ENCODE data around the gene RAB24. TPM values are rescaled to one million over a fixed set of nuclear protein-coding genes. Genes with fewer than 3 reads are reported as not detected.

Gene RAB24
- total RNA-seq, 1 donor from 2014 or later: 31.7 TPM

- H3K4me3 ChIP-seq (ENCODE audit: insufficient read depth, low read depth, low read length): no peak overlapping the region
- no peaks in the 10 kb centered on the region for H3K27me3 ChIP-seq (ENCODE audit: insufficient read depth, low read length)
- no peak overlapping the region for H2AFZ ChIP-seq (ENCODE audit: low read depth, low read length)
- Mint-ChIP-seq H3K27ac (ENCODE audit: unreplicated experiment) (no peak overlapping the region), H3K4me1 (ENCODE audit: low read depth, unreplicated experiment) (peaks cover 14% of the 10 kb centered on the region), H3K27me3 (ENCODE audit: low read depth, unreplicated experiment) (no peaks in the 10 kb centered on the region), H3K36me3 (ENCODE audit: low read depth, unreplicated experiment) (peaks cover 19% of the 10 kb centered on the region), H3K9me3 (ENCODE audit: unreplicated experiment) (no peaks in the 10 kb centered on the region), H3K4me3 (ENCODE audit: unreplicated experiment) (no peak overlapping the region)
- no peak overlapping the region for H3K9ac ChIP-seq (ENCODE audit: low read length)
- no peak for FAIRE-seq
- peaks cover 7% of the 10 kb centered on the region for H3K79me2 ChIP-seq (ENCODE audit: insufficient read depth, low read length)
- peaks cover 21% of the 10 kb centered on the region for H3K4me1 ChIP-seq (ENCODE audit: insufficient read depth, low read length)
- H3K4me2 ChIP-seq (ENCODE audit: low read length): no peak overlapping the region
- H3K36me3 ChIP-seq (ENCODE audit: insufficient read depth, low read length): peaks cover 11% of the 10 kb centered on the region
- peaks cover 47% of the 10 kb centered on the region for H4K20me1 ChIP-seq (ENCODE audit: insufficient read depth, low read length)
- no peak for DNase-seq (ENCODE audit: low read depth)
- no peaks in the 10 kb centered on the region for H3K9me3 ChIP-seq (ENCODE audit: insufficient read depth, low read depth, low read length)
- no peak overlapping the region for H3K27ac ChIP-seq (ENCODE audit: low read depth, low read length)
- no peak for TF ChIP-seq EZH2 (IDR thresholded peaks at IDR 0.05; ENCODE audit: insufficient read depth, low read length)
- TF ChIP-seq, protein P1, sequence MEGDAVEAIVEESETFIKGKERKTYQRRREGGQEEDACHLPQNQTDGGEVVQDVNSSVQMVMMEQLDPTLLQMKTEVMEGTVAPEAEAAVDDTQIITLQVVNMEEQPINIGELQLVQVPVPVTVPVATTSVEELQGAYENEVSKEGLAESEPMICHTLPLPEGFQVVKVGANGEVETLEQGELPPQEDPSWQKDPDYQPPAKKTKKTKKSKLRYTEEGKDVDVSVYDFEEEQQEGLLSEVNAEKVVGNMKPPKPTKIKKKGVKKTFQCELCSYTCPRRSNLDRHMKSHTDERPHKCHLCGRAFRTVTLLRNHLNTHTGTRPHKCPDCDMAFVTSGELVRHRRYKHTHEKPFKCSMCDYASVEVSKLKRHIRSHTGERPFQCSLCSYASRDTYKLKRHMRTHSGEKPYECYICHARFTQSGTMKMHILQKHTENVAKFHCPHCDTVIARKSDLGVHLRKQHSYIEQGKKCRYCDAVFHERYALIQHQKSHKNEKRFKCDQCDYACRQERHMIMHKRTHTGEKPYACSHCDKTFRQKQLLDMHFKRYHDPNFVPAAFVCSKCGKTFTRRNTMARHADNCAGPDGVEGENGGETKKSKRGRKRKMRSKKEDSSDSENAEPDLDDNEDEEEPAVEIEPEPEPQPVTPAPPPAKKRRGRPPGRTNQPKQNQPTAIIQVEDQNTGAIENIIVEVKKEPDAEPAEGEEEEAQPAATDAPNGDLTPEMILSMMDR (IDR thresholded peaks at IDR 0.05; ENCODE audit: insufficient read depth, low read depth, low read length): no peak
These were observed 26.4 kb upstream of the RAB24 start for GRCh38 chr5:177329883-177330282.

DNA sequence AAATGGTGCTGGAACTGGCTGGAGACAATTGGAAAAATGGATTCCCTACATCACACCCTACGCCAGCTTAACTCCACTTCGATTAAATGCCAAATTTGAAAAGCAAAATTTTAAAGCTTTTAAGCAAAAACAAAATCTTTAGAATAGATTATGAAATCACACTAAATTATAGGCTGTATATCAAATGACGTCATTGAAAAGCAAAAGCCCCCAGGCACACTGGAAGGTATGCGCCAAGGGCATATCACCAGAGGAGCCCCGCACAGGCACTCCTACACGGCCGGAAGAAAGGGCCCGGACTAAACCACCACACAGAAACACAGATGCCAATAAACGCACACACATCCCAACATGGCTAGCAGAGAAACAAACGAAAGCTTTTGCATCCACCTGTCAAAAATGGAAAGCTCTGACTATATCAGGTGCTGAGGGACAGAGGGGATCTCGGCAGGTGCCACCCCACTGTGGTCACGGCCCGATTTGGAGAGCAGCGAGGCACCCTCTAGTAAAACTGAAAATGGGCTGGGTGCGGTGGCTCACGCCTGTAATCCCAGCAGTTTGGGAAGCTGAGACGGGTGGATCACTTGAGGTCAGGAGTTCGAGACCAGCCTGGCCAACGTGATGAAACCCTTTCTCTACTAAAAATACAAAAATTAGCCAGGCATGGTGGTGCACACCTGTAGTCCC lies 25.2 kb upstream of the RAB24 start:
- no peak overlapping the region for H3K4me3 Mint-ChIP-seq (ENCODE audit: unreplicated experiment)
- no peak overlapping the region for H3K27ac Mint-ChIP-seq (ENCODE audit: unreplicated experiment)
- DNase-seq (ENCODE audit: low read depth) (no peak), FAIRE-seq (no peak)
- no peak overlapping the region for H3K4me3 ChIP-seq (ENCODE audit: insufficient read depth, low read depth, low read length)
- no peak overlapping the region for H3K27ac ChIP-seq (ENCODE audit: low read depth, low read length)
- no peaks in the 10 kb centered on the region for H3K27me3 Mint-ChIP-seq (ENCODE audit: low read depth, unreplicated experiment)
- peaks cover 14% of the 10 kb centered on the region for H3K4me1 Mint-ChIP-seq (ENCODE audit: low read depth, unreplicated experiment)
- peaks cover 6% of the 10 kb centered on the region for H3K36me3 ChIP-seq (ENCODE audit: insufficient read depth, low read length)
- H3K27me3 ChIP-seq (ENCODE audit: insufficient read depth, low read length): no peaks in the 10 kb centered on the region
- peaks cover 43% of the 10 kb centered on the region for H4K20me1 ChIP-seq (ENCODE audit: insufficient read depth, low read length)
- H2AFZ ChIP-seq (ENCODE audit: low read depth, low read length): no peak overlapping the region
- H3K79me2 ChIP-seq (ENCODE audit: insufficient read depth, low read length): peaks cover 7% of the 10 kb centered on the region
- peak overlapping the region; percentile 27 for H3K9ac ChIP-seq (ENCODE audit: low read length)
- H3K9me3 Mint-ChIP-seq (ENCODE audit: unreplicated experiment): no peaks in the 10 kb centered on the region
- peak overlapping the region; percentile 79 for H3K4me2 ChIP-seq (ENCODE audit: low read length)
- TF ChIP-seq EZH2 (IDR thresholded peaks at IDR 0.05; ENCODE audit: insufficient read depth, low read length): no peak
- TF ChIP-seq, protein P1 (IDR thresholded peaks at IDR 0.05; ENCODE audit: insufficient read depth, low read depth, low read length): no peak
- peaks cover 21% of the 10 kb centered on the region for H3K4me1 ChIP-seq (ENCODE audit: insufficient read depth, low read length)
- H3K36me3 Mint-ChIP-seq (ENCODE audit: low read depth, unreplicated experiment): peaks cover 16% of the 10 kb centered on the region
- no peaks in the 10 kb centered on the region for H3K9me3 ChIP-seq (ENCODE audit: insufficient read depth, low read depth, low read length)

All from astrocyte (in vitro differentiated cells and primary cell).